GM11168 (cell line): ENCODE measurements around the gene TMEM87A.
"Not testable (repeated sequence)": the region's sequence is repeated elsewhere in the genome, so short reads cannot be mapped to it uniquely, and the experiment has no call there.

Experiments used
- in situ Hi-C: fragments of 300-500 bp; cut with MboI; formaldehyde crosslinking; loops from one replicate; pipeline ENCODE4 v1.12.0; 2022; ENCODE audit warnings: low sequenced_read_pairs; ENCODE audit not compliant: unreplicated experiment

The TMEM87A gene

GRCh38 chr15:42273900-42274701 is 868 bp upstream of the TMEM87A start:
- in situ Hi-C loops, result no loop called here

DNA sequence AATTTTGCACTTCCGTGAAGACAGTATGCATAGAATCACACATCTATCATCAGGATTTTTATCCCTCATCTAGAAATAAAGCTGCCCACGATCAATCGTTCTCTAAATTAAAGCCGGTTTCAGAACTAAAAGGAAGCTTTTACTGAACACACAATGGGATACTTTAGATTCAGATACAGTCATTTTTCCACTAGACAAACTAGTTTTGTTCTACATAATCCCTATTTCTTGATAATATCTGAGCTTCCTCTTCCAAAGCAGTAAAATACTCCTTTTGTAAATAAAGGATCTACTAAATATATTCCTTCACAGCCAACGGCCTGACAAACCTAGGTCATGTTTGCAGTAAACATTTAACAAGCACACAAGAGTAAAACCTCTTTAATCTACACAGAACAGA is 2.2 kb downstream of the TMEM87A start:
- in situ Hi-C loops, result no loop called here

GRCh38 chr15:42270551-42270950 is 2.7 kb downstream of the TMEM87A start:
- in situ Hi-C loops, result no loop called here

DNA sequence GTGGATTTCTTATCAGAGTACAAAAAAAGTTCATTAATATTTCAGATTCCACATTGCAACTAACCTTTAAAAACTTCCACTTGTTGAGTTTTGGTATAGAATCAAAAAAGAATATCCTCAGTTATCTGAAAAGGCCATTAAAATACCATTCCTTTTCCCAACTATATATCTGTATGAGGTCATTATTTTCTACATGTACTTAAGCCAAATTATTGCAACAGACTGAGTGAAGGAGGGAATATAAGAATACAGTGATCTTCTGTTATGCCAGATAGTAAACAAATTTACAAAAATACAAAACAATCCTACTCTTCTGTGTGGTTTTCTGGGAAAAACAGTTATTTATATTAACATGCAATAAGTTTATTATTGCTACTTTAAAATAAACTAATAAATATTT is 5.9 kb downstream of the TMEM87A start:
- in situ Hi-C loops, result no loop called here

DNA sequence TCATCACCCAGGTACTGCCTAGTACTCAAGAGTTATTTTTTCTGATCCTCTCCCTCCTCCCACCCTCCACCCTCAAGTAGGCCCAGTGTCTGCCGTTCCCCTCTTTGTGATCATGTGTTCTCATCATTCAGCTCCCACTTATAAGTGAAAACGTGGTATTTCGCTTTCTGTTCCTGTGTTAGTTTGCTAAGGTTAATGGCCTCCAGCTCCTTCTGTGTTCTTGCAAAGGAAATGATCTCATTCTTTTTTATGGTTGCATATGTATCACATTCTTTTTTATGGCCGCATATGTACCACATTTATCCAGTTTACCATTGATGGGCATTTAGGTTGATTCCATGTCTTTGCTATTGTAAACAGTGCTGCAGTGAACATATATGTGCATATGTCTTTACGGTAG is 8.4 kb downstream of the TMEM87A start:
- in situ Hi-C loops, result no loop called here

DNA sequence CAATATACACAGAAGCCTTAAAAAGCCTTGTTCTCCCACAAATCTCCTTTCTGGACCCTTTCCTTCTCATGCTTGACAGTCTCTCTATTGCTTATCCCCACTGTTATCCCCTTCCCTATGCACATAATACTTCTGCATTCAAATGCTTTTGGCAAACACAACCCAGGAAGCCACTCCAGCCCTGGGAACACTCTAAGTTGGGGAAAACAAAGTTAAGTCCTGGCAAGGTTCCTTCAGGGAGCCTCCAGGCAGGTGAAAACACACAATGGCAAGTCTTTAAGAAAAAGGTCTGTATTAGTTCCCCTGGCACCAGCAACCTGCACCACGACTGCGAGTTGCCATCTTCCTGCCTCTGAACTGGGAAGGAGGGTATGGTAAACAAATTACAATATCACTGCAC is 19.9 kb downstream of the TMEM87A start:
- in situ Hi-C loops, result no loop called here

DNA sequence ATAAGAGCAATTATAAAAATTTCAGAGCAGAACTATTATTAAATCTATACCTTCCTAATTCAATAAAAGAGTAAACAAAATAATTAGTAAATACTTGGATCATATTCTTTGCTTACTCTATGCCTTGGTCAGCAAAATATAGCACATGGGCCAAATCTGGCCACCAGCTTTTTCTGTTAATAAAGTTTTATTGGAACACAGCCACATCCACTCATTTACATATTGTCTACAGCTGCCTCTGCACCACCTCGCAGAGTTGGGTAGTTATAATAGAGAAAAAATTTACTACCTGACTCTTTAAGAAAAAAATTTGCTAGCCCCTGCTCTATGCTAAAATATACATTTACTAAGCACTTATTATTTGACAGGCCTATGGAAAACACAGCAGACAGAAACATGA is 32.4 kb downstream of the TMEM87A start:
- in situ Hi-C loops, result no loop called here

DNA sequence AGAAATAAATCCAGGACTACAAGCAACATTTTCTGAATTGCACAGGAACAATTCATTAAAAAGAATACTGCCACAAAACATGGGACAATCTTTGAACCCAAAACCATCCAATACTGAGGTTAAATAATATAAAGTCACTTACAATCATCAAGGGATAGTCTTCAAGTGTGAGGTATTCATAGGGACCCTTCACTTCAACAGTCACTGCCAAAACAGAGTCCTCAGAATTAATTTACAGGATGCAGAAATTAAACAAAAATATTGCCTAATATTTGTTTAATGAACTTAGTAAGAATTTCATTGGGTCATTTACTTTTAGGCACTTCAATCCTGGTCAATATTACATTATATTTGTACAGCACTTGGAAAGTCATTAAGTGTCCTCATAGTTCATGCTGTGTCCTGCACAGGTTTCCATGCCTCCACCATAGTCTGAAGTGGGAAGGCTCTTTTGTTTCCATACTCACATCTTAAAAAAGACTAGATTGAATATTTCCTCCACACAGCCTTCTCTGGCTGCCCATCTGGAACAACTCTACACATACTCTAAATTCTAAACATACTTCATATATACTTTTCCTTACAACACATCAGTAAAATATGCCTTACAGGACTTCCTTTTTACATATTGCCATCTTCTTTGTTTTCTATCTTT is 33.6 kb downstream of the TMEM87A start:
- in situ Hi-C loops, result no loop called here

- in situ Hi-C loops, result no loop called here
Measured at GRCh38 chr15:42233107-42233506, 40.1 kb downstream of the TMEM87A start.

- in situ Hi-C loops, result no loop called here
Measured at GRCh38 chr15:42232606-42233005, 40.6 kb downstream of the TMEM87A start.

DNA sequence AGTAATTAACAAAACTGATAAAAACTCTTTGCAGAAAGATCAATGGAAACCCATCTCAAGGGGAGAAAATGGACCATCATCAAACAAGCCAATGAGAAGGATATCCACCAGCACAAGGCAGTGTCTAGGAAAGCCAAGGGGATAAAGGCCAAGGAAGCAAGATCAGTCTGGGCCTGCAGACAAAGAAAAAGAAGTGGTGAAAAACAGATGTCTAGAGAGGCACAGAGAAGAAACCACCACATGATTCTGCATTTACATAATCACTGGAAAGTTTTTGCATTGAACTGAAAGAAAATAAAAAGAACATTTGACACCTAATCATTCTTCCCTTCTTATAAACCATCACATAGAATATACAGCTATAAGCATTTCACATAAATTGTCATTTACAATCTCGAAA is 42.1 kb downstream of the TMEM87A start:
- in situ Hi-C loops, result no loop called here

DNA sequence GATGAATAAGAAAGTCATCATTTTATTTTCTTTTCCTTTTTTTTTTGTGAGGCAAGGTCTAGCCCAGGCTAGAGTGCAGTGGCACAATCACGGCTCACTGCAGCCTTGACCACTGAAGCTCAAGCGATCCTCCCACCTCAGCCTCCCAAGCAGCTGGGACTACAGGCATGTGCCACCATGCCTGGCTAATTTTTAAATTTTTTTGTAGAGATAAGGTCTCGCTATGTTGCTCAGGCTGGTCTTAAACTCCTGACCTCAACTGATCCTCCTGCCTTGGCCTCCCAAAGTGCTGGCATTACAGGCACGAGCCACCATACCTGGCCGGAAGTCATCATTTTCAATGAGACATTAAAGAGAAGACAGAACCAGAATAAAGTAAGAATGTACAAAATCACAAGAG is 44.3 kb downstream of the TMEM87A start:
- in situ Hi-C loops, result not testable (repeated sequence)

GRCh38 chr15:42228036-42228435 is 45.2 kb downstream of the TMEM87A start:
- in situ Hi-C loops, result no loop called here

GRCh38 chr15:42226648-42227047 is 46.6 kb downstream of the TMEM87A start:
- in situ Hi-C loops, result no loop called here

DNA sequence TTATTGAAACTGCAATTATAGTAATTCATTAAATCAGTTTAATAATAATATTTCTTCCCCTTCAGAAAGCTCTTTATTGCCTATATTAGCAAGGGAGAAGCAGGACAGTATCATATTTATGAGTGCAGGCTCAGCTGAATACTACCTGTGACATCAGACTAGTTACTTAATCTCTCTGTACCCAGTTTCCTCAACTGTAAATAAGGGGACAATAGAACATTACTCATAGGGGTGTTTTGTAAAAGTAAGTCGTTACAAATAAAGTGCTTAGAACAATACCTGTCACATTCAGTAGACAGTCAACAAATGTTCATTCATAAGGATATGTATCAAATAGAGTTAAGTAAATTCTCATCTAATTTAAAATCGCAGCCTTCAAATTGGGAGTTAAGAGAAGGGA is 53.0 kb downstream of the TMEM87A start:
- in situ Hi-C loops, result no loop called here

DNA sequence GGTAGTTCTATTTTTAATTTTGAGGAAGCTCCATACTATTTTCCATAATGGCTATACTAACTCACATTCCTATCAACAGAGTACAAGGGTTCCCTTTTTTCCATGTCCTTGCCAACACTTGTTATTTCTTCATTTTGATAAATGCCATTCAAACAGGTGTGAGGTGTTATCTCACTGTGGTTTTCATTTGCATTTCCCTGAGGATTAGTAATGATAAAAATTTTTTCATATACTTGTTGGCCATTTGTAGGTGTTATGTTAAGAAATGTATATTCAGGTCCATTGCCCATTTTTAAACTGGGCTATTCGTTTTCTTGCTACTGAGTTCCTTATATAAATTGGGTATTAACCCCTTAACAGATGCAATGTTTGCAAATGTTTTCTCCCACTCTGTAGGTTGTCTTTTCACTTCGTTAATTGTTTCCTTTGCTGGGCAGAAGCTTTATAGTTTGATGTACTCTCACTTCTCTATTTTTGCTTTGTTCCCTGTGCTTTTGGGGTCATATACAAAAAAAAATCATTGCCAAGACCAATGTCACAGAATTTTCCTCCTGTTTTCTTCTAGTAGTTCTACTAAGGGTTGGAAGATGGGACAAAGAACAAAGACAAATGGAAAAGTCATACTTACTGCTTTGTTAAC is 54.2 kb downstream of the TMEM87A start:
- in situ Hi-C loops, result no loop called here

- in situ Hi-C loops, result no loop called here
Measured at GRCh38 chr15:42217568-42217967, 55.7 kb downstream of the TMEM87A start.

DNA sequence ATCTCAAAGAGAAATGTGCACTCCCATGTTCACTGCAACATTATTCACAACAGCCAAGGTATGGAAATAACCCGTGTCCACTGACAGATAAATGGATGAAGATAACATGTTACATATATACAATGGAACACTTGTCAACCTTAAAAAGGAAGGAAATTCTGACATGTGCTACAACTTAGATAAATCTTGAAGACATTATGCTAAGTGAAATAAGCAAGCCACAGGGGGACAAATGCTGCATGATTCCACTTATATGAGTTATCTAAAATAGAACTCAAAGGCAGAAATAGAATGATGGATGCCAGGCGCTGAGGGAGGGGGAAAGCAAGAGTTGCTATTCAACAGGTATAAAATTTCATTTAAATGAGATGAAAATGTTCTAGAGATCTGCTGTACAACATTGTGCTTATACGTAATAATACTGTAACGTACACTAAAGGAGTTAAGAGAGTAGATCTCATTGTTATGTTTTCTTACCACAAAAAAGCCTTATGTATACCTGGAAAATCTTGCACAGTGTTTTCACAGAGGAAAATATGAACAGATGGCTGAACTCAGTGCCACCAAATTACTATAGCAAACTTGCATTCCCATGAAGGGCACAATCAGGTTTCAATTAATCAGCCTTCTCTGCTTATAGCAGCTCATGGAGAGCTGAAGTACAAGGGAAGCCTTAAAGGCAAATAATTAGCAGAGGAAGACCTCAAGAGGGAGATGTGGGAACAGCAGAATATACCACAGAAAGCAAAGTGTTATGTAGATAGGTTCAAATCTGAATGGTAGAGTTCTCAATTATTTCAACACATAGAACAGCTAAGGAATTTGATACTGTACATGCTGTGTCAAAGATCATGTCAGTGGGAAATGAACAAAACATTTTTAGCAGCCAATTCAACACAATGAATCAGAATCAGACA is 57.1 kb downstream of the TMEM87A start:
- in situ Hi-C loops, result no loop called here

DNA sequence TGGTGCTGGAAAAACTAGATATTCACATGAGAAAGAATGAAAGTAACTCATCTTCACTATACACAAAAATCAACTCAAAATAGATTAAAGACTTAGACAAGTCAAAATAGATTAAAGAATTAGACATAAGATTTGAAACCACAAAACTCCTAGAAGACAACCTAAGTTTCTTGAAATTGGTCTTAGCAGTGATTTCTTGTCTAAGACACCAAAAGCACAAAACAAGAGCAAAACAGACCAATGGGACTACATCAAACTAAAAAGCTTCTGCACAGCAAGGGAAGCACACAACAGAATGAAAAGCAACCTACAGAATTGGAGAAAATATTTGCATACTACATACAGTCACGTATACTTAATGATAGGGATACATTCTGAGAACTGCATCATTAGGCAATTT is 58.6 kb downstream of the TMEM87A start:
- in situ Hi-C loops, result no loop called here

DNA sequence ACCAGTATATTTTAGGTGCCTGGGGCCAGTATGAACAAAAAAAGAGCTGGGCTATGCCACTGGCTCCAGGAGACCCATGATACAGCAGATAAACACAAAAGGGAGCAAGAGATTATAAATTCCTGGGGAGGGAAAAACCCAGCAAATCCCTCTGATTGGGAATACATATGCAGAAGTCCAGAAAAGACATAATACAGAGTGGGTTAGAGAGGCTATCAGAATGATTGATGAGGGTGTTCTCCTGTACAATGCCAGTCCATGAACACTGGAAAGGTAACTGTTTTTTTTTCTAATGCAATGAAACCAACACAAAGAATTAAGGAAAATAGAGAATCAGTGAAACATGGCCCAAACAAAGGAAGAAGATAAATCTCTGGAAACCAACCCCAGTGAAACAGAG is 59.7 kb downstream of the TMEM87A start:
- in situ Hi-C loops, result no loop called here
